Measurements from ENCODE around the gene OR2A7.
"Not testable (repeated sequence)": the region's sequence is repeated elsewhere in the genome, so short reads cannot be mapped to it uniquely, and the experiment has no call there.

Gene OR2A7

GRCh38 chr7:144223675-144224074 is 40.9 kb downstream of the OR2A7 start:
- DNase-seq (ENCODE audit: low read depth); in situ Hi-C loops (cut with HindIII; ENCODE audit: low sequenced_read_pairs); H3K4me3 ChIP-seq (ENCODE audit: low read depth, low read length): not testable (repeated sequence)

GRCh38 chr7:144220531-144220930 is 44.1 kb downstream of the OR2A7 start:
- DNase-seq (ENCODE audit: low read depth); in situ Hi-C loops (cut with HindIII; ENCODE audit: low sequenced_read_pairs); H3K4me3 ChIP-seq (ENCODE audit: low read depth, low read length): not testable (repeated sequence)

- H3K4me3 ChIP-seq (ENCODE audit: low read depth, low read length); in situ Hi-C loops (cut with HindIII; ENCODE audit: low sequenced_read_pairs); DNase-seq (ENCODE audit: low read depth): not testable (repeated sequence)
Observed at GRCh38 chr7:144219149-144219548, 45.4 kb downstream of the OR2A7 start.

GRCh38 chr7:144218581-144218980 is 46.0 kb downstream of the OR2A7 start:
- in situ Hi-C loops (cut with HindIII; ENCODE audit: low sequenced_read_pairs); H3K4me3 ChIP-seq (ENCODE audit: low read depth, low read length); DNase-seq (ENCODE audit: low read depth): not testable (repeated sequence)

GRCh38 chr7:144217200-144217599 is 47.4 kb downstream of the OR2A7 start:
- DNase-seq (ENCODE audit: low read depth); H3K4me3 ChIP-seq (ENCODE audit: low read depth, low read length); in situ Hi-C loops (cut with HindIII; ENCODE audit: low sequenced_read_pairs): not testable (repeated sequence)
